ENCODE data around the gene CNOT1.
"Not testable (repeated sequence)": the region's sequence is repeated elsewhere in the genome, so short reads cannot be mapped to it uniquely, and the experiment has no call there.

GRCh38 chr16:58490539-58490938 is 139.1 kb downstream of the CNOT1 start:
- not testable (repeated sequence) for TF ChIP-seq CTCF (conservative IDR thresholded peaks at IDR 0.05; ENCODE audit: low read length); EZH2phosphoT487 (IDR thresholded peaks at IDR 0.05; ENCODE audit: borderline replicate concordance)

Measured in Loucy (cell line).